Esophagus muscularis mucosa (tissue), 4 donors: ENCODE data around the gene PTPN6.

Source experiments
- CTCF ChIP-seq, 3 experiments: fragments of 200-600 bp in 2 of 3; fragments of 450-650 bp in 1 of 3; sonication (generic) in 2 of 3; IDR thresholded peaks; one replicate each; pipeline ENCODE4 v1.5.1; 2017 to 2019; ENCODE audit warnings: antibody characterized with exemption in 3 of 3, mild to moderate bottlenecking in 2 of 3, moderate library complexity in 1 of 3
- EP300 ChIP-seq: sonication (generic); formaldehyde crosslinking; IDR thresholded peaks from one replicate; pipeline ENCODE4 v1.6.1; 2017; ENCODE audit warnings: antibody characterized with exemption
- POLR2A ChIP-seq: fragments of 450-650 bp; IDR thresholded peaks from one replicate; pipeline ENCODE4 v1.6.1; 2017; ENCODE audit warnings: antibody characterized with exemption, moderate library complexity, mild to moderate bottlenecking, low read depth
- POLR2AphosphoS5 ChIP-seq, 2 donors: sonication (generic); formaldehyde crosslinking; IDR thresholded peaks; one replicate each; pipeline ENCODE4 v1.6.1; 2017; ENCODE audit warnings: antibody characterized with exemption in 2 of 2

GRCh38 chr12:6979021-6979420 is 27.9 kb downstream of the PTPN6 start:
- TF ChIP-seq CTCF (IDR thresholded peaks at IDR 0.05): no peak
- no peak for TF ChIP-seq POLR2A
- no peak for TF ChIP-seq POLR2AphosphoS5 (IDR thresholded peaks at IDR 0.05)
- TF ChIP-seq EP300: no peak
